Germinal center (tissue), 1 donor: ENCODE results near the gene CDH23.
A peak's percentile ranks its signal among the peaks of the same experiment; 100 is the strongest.

Experiments used
- DNase-seq: peaks from one replicate; pipeline ENCODE4 v3.0.0; 2012; ENCODE audit warnings: mixed read lengths, low spot score

The CDH23 gene

GRCh38 chr10:71467161-71467560 is 70.4 kb downstream of the CDH23 start:
- DNase-seq: no peak

GRCh38 chr10:71467569-71468362 is 71.0 kb downstream of the CDH23 start:
- DNase-seq: no peak

- no peak for DNase-seq
Observed at GRCh38 chr10:71468363-71469094, 71.8 kb downstream of the CDH23 start.

DNA sequence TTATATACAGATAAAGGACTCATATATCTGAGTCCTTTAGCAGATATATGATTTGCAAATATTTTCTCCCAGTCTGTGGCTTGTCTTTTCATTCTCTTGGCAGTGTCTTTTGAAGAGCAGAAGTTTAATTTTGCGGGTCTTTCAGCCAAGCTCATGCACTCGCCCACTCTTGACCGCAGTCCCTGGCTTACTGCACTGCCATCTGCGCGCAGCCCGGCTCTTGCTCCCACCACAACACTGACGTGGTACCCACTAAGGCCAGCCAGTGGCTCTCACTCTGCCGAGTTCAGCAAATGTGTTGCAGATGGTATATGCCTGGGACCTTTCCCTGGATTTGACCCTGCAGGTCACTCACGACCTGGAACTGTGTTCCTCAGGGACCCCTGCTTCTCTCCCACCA is 74.3 kb downstream of the CDH23 start:
- DNase-seq: no peak

DNA sequence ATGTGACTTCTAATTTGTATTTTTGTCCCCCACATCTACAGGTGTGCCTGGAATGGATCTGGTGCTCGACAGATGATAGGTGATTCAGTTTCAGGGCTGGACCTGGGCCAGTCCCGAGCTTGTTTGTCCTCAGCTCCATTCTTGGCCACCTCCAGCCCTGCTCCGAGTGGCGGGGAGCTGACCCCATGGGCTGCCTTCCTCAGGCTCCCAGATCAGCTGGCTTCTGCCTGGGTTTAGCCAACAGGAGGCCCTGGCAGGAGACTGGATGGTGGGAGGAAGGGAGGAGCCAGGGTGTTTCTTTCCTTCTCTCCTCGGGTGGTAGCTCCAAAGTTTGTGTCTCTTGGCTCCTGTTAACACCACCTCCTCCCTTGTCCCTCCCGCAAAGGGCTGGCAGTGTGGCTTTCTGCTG is 75.2 kb downstream of the CDH23 start:
- DNase-seq: no peak

DNA sequence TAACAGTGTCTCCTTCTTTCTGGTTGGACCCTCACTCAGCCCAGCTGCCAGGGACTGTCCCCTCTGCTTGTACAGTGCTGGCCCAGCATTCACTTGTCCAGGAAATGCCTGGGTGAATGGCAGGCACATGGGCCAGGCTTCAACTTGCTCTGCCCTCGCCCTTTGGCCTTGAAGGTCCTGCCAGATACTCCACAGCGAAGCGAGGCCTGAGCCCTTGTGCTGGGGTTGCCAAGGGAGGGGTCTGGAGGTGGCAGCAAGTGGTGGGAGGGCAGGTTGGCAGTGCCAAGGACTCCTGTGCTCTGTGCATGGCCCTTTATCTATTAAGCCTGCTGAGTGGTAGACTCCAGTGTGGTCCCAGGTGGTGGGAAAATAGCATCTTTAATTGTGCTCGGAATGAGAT is 75.7 kb downstream of the CDH23 start:
- DNase-seq: no peak

DNA sequence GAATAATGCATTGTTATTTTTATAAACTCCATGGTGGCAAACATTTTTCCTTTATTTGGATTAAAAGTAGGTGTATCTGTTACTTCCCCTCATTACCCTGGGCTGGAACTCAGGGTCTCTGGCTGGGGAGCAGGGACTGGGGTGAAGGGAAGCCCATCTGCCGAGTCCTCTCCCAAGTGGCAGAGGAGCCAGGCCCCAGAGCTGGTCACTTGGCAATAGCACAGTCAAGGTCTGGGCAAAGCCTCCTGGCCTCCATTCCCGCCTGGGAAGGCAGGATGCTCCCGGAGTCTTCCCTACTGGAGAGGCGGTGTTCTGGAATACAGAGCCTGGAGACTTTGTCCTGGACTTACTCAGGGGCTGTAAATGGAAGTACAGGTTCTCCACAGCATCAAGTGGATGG is 76.2 kb downstream of the CDH23 start:
- no peak for DNase-seq

DNA sequence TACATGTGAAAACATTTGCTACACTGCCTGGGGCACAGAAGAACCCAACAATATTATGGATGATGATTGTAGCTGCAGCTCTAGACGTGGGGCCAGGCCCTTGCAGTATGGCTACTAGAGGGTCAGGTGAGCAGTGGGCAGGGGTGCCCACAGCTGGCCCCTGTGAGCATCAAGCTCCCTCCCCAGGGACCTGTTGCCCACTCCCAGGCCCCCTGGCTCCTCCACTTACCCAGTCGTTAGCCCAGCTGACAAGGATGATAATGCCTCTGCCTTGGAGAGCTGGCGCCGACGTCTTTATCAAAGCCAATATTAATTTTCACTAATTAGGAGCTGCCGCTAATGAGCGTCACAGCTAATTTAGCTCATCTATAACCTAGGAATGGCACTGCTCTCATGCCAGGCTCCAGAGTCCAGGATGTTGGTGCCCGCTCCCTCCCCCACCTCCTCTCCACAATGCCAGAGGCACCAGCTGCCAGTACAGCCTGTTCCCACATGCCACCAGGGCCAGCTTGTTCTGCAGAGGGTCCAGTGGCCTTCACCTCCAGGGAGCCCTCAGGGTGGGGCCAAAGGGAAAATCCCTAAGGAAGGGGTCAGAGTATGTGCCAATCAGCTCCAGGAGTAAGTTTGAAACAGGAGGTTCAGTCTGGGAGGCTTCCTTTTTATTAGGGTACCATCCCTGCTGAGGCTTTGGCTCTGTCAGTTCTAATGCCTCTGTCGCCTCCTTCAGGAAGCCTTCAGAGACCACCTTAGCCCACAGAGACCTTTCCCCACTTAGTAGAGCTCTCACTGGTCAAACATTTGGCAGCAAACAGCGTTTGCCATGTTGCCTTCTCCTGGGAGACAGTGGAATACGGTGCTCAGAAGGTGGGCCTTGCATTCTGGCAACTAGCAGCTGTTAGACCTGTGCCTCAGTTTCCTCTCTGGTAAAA is 77.2 kb downstream of the CDH23 start:
- no peak for DNase-seq

DNA sequence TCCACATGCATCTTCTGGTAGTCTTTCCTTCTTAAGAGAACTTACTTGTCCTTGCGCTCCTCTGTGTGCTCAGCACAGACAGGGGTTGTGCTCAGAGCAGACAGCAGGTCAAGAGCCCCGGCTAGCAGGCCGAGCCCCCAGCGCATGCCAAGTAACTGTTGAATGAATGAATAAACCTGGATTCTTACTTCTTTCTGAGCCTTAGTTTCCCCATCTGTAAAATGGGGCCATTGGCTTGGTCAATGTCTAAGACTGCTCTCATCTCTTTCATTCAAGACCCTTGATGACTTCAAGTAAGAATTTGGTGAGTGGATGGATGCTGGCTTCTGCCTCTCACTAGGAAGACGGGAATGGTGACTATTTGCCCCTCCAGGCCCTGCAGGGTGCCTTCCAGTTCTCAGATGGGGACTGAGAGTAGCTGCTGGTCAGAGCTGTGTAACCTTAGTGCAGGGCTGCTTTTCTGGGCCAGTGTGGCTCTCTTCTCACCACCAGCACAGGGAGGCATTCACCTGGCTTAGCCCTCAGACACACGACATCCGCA is 78.1 kb downstream of the CDH23 start:
- no peak for DNase-seq

DNA sequence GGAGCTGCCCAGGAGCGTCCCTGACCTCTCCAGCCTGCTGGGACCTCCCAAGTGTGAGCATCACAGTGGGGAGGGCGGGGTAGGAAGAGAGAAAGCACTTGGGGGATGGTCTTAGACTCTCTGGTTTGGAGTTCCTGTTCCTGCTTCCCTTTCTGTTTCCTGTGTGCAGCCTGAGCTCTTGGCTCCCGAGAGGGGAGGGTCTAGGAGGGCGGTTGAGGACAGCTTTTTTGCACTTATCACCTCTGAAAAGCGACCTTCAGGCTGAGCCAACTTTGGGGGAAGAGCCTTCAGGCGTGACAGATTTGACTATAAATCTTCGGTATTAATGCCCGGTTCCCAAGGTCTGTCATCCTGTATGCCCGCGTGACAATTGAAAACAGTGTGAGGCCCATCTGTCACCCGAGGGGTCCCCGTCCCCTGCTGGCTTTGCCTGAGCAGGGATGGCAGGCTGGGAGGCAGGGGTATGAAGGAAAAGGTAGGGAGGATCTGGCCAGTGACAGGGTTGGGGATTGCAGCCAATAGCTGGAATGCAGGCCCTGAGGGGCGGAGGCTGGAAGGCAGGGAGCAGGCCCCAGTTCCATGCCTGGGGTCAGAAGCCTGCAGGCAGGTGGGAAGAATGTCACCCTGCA is 78.6 kb downstream of the CDH23 start:
- DNase-seq: peak; percentile 13

GRCh38 chr10:71476228-71477011 is 79.7 kb downstream of the CDH23 start:
- DNase-seq: no peak

- no peak for DNase-seq
Observed at GRCh38 chr10:71478173-71478572, 81.5 kb downstream of the CDH23 start.

- DNase-seq: no peak
Observed at GRCh38 chr10:71478813-71479365, 82.2 kb downstream of the CDH23 start.

- DNase-seq: no peak
Observed at GRCh38 chr10:71479831-71480230, 83.1 kb downstream of the CDH23 start.

- no peak for DNase-seq
Observed at GRCh38 chr10:71480662-71481061, 83.9 kb downstream of the CDH23 start.

GRCh38 chr10:71481746-71482410 is 85.2 kb downstream of the CDH23 start:
- no peak for DNase-seq

DNA sequence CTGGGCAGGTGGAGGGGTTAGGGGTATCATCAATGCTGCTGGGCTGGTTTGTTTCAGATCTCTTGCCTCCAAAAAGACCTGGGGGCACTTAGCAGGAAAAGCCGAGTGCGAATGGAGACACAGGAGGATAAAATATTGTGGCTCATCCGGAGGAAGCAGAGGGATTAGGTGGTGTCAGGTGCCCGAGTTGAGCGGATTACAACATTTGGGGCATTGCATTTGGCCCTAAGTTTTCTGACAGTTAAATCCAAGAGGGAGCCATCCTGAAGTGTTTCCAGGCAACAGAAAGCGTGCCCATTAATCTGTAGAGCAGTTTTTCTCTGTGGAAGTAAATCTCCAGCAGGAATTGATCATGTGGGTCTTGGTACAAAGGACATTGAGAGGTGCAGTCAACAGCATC is 85.9 kb downstream of the CDH23 start:
- DNase-seq: no peak

GRCh38 chr10:71483135-71483534 is 86.4 kb downstream of the CDH23 start:
- no peak for DNase-seq

GRCh38 chr10:71483885-71484751 is 87.4 kb downstream of the CDH23 start:
- DNase-seq: no peak
